ENCODE measurements around the gene GYG1. TPM values are rescaled to one million over a fixed set of nuclear protein-coding genes. Genes with fewer than 3 reads are reported as not detected.

Gene GYG1
- polyA plus RNA-seq, 2 of the 4 experiments (the other 2 are of a cell fraction): 39.6 to 59.8 TPM

DNA sequence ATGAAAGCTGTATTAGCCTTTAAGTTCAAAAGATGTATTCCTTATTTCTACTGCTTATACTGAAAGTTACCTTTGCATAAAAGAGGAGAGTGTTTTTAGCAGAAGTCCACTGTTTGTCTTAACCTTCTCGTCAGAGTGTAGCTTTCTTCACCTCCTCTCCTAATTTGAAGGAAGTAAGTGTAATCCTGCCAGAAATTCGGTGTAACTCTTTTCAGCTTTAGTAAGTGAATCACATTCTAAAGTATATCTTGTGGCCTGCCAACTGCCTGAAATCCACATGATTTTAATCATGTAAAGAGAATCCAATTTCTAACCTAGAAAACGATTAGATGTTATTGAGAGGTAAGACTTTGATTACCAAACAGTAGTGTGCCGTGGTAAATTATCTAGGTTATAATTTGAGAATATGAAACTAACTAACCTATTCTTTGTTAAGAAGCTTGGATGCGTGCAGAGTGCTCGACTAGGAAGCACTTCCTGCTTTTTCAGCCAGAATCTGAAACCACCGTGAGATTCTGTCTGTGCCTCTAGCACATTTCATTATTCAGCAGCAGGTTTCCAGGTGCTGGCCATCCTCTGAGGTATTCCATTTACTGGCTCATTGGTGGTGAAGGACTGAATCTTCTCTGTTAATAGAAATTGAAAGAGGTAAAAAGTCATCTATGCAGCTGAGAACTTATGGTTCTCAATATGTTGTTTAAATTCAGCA, 7.5 kb downstream of the GYG1 start:
- Histone ChIP-seq H3K27ac (no peak overlapping the region), H3K4me3 (no peak overlapping the region), H3K4me2 (no peak overlapping the region), H3K4me1 (no peaks in the 10 kb centered on the region), H3K9me3 (no peaks in the 10 kb centered on the region)
- ATAC-seq (no peak), FAIRE-seq (no peak), DNase-seq (ENCODE audit: low read depth in 1 of 2, low spot score in 1 of 2) (no peak)
- TF ChIP-seq MAX (IDR thresholded peaks at IDR 0.05): no peak
- TF ChIP-seq NFE2L2 (conservative IDR thresholded peaks at IDR 0.05; ENCODE audit: low read length): no peak
- no peak for TF ChIP-seq MAZ (IDR thresholded peaks at IDR 0.05; ENCODE audit: borderline replicate concordance, low read depth, low read length)
- no peak for TF ChIP-seq NPAS2 (CRISPR knock-in tag; IDR thresholded peaks at IDR 0.05; ENCODE audit: borderline replicate concordance)
- no peak for TF ChIP-seq MAFK (IDR thresholded peaks at IDR 0.05; ENCODE audit: partially characterized antibody)
- POLR2A ChIA-PET: no interaction called here
- CTCF ChIA-PET: no interaction called here
- WGBS (ENCODE audit: missing lambda C conversion rate): 78% methylated on average over 7 of the region's 7 CpGs

DNA sequence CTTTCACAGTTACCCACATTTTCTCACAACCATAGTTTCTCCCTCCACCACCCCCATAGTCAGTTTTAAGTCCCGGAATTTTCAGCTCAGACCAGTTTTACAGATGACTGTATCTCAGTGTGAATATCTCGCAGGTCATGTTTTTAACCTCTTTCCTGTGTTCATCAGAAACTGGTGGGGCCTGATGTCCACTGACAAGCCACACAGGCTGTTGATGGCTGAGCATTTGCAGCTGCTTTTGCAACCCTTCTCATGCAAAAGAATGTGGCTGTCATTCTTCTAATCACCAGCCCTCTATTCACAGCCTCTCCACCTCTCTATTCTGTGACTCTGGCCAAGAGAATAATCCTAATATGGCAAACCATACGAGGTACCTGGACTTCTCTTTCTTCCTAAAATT, 8.5 kb downstream of the GYG1 start:
- no peaks in the 10 kb centered on the region for H3K4me1 ChIP-seq
- no peak overlapping the region for H3K27ac ChIP-seq
- H3K4me2 ChIP-seq: no peak overlapping the region
- 84% methylated on average over 3 of the region's 3 CpGs for WGBS (ENCODE audit: missing lambda C conversion rate)
- no peaks in the 10 kb centered on the region for H3K9me3 ChIP-seq
- ATAC-seq: no peak
- ChIA-PET CTCF (interaction anchor here (1.4 kb wide), 1 partner anchor 120 kb away, joined by 3 read pairs; no protein-coding TSS in a partner anchor), POLR2A (no interaction called here)
- TF ChIP-seq CBX8 (IDR thresholded peaks at IDR 0.05) (no peak), CHD4 (IDR thresholded peaks at IDR 0.05; ENCODE audit: borderline replicate concordance) (no peak)
- no peak for DNase-seq (ENCODE audit: low read depth in 1 of 2, low spot score in 1 of 2)
- no peak for FAIRE-seq
- H3K4me3 ChIP-seq: no peak overlapping the region

- no peak overlapping the region for H3K4me3 ChIP-seq
- H3K27ac ChIP-seq: no peak overlapping the region
- no peak for ATAC-seq
- DNase-seq (ENCODE audit: low read depth in 1 of 2, low spot score in 1 of 2): no peak
- H3K4me2 ChIP-seq: no peak overlapping the region
- 87% methylated on average over 3 of the region's 3 CpGs for WGBS (ENCODE audit: missing lambda C conversion rate)
- ChIA-PET CTCF (interaction anchor here (1.4 kb wide), 1 partner anchor 119 kb away, joined by 3 read pairs; no protein-coding TSS in a partner anchor), POLR2A (no interaction called here)
- H3K9me3 ChIP-seq: no peaks in the 10 kb centered on the region
- no peak for TF ChIP-seq RCOR1 (IDR thresholded peaks at IDR 0.05; ENCODE audit: low read depth, low read length)
- no peak for TF ChIP-seq CTCF (IDR thresholded peaks at IDR 0.05)
- no peak for TF ChIP-seq SREBF2 (IDR thresholded peaks at IDR 0.05)
- no peak for FAIRE-seq
- H3K4me1 ChIP-seq: no peaks in the 10 kb centered on the region
These were observed 8.9 kb downstream of the GYG1 start for GRCh38 chr3:149000206-149000745.

DNA sequence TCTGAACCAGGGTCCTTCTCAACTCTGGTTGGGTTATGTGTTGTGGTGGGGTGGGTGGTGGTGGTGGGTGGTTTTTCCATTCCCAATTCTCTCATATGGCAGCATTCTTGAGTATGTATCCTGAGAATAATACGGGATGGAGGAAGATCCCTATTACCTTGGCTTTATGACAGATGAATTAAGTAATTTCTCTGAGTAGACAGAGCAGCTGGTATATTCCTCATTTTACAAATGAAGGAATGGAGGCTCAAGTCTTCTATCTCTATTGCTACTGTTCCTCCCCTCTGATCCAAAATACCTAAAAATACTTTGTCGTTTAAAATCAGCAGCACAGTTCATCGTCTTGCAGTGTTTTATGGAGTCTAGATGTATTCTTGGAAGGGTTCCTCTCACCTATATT, 10.4 kb downstream of the GYG1 start:
- ChIA-PET POLR2A (interaction anchor here (1.0 kb wide), 1 partner anchor 10 kb away, joined by 3 read pairs; no protein-coding TSS in a partner anchor), CTCF (interaction anchor here (1.5 kb wide), 1 partner anchor 11 kb away, joined by 3 read pairs; no protein-coding TSS in a partner anchor)
- ATAC-seq (no peak), FAIRE-seq (no peak), DNase-seq (ENCODE audit: low read depth in 1 of 2, low spot score in 1 of 2) (no peak)
- no peaks in the 10 kb centered on the region for H3K9me3 ChIP-seq
- no peak overlapping the region for H3K4me2 ChIP-seq
- H3K4me3 ChIP-seq: no peak overlapping the region
- no peak overlapping the region for H3K27ac ChIP-seq
- no peak for TF ChIP-seq GATA3 (IDR thresholded peaks at IDR 0.05; ENCODE audit: borderline replicate concordance)
- TF ChIP-seq CEBPB (IDR thresholded peaks at IDR 0.05): no peak
- no peak for TF ChIP-seq HOXB13 (CRISPR knock-in tag; IDR thresholded peaks at IDR 0.05; ENCODE audit: low read depth)
- TF ChIP-seq NFE2L2 (conservative IDR thresholded peaks at IDR 0.05; ENCODE audit: low read length): no peak
- TF ChIP-seq NPAS2 (CRISPR knock-in tag; IDR thresholded peaks at IDR 0.05; ENCODE audit: borderline replicate concordance): no peak
- TF ChIP-seq CHD4 (IDR thresholded peaks at IDR 0.05; ENCODE audit: borderline replicate concordance): no peak
- TF ChIP-seq E2F6 (IDR thresholded peaks at IDR 0.05; ENCODE audit: borderline replicate concordance, low read depth): no peak
- TF ChIP-seq CTCF (IDR thresholded peaks at IDR 0.05): no peak
- TF ChIP-seq, protein P1, sequence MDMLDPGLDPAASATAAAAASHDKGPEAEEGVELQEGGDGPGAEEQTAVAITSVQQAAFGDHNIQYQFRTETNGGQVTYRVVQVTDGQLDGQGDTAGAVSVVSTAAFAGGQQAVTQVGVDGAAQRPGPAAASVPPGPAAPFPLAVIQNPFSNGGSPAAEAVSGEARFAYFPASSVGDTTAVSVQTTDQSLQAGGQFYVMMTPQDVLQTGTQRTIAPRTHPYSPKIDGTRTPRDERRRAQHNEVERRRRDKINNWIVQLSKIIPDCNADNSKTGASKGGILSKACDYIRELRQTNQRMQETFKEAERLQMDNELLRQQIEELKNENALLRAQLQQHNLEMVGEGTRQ (IDR thresholded peaks at IDR 0.05): no peak
- no peak for TF ChIP-seq KDM1A (IDR thresholded peaks at IDR 0.05; ENCODE audit: low read depth)
- no peak for TF ChIP-seq RAD21 (conservative IDR thresholded peaks at IDR 0.05 in 1 of 2, IDR thresholded peaks at IDR 0.05 in 1 of 2)
- TF ChIP-seq SREBF2 (IDR thresholded peaks at IDR 0.05): no peak
- no peak for TF ChIP-seq PHF8 (IDR thresholded peaks at IDR 0.05; ENCODE audit: borderline replicate concordance, low read depth)
- no peak for TF ChIP-seq KDM5A (IDR thresholded peaks at IDR 0.05)
- no peak for TF ChIP-seq RCOR1 (IDR thresholded peaks at IDR 0.05; ENCODE audit: low read depth, low read length)
- TF ChIP-seq FOSB (CRISPR knock-in tag; IDR thresholded peaks at IDR 0.05): no peak
- TF ChIP-seq ZFP36 (IDR thresholded peaks at IDR 0.05; ENCODE audit: borderline replicate concordance, partially characterized antibody): no peak
- 85% methylated on average over 3 of the region's 3 CpGs for WGBS (ENCODE audit: missing lambda C conversion rate)
- no peaks in the 10 kb centered on the region for H3K4me1 ChIP-seq
